HepG2 (cell line): ENCODE results near the gene RBMS2. TPM values are rescaled to one million over a fixed set of nuclear protein-coding genes. Genes with fewer than 3 reads are reported as not detected.
A peak's percentile ranks its signal among the peaks of the same experiment; 100 is the strongest.

ENCODE experiments used
- CREB1 ChIP-seq, 2 experiments: fragments of 450-650 bp in 1 of 2; IDR thresholded peaks; 2 replicates each; pipeline ENCODE4 v1.6.1; 2016 to 2017; ENCODE audit warnings: control low read depth in 1 of 2, mild to moderate bottlenecking in 1 of 2, missing compliant biosample characterization in 1 of 2, missing genetic modification characterization in 1 of 2
- JUNB ChIP-seq: sonication (generic); formaldehyde crosslinking; IDR thresholded peaks from 2 replicates; pipeline ENCODE4 v1.8.0; 2022; ENCODE audit warnings: missing genetic modification reagents, mild to moderate bottlenecking, borderline replicate concordance
- NCOA1 ChIP-seq: sonication (generic); formaldehyde crosslinking; IDR thresholded peaks from 2 replicates; pipeline ENCODE4 v1.9.0; 2021; ENCODE audit warnings: missing genetic modification reagents
- TEAD3 ChIP-seq: optimal IDR thresholded peaks from 2 replicates; pipeline ENCODE3; 2016; ENCODE audit warnings: borderline replicate concordance
- WIZ ChIP-seq: sonication (generic); formaldehyde crosslinking; IDR thresholded peaks from 2 replicates; pipeline ENCODE4 v1.5.1; 2020; ENCODE audit warnings: mild to moderate bottlenecking, missing genetic modification reagents
- ZFAT ChIP-seq: sonication (generic); formaldehyde crosslinking; conservative IDR thresholded peaks from 2 replicates; pipeline ENCODE4 v1.8.1; 2023; ENCODE audit warnings: missing genetic modification reagents, inconsistent platforms
- ZNF296 ChIP-seq: sonication (generic); formaldehyde crosslinking; conservative IDR thresholded peaks from 2 replicates; pipeline ENCODE4 v1.5.0; 2020; ENCODE audit warnings: mild to moderate bottlenecking, missing genetic modification reagents
- ZNF644 ChIP-seq: IDR thresholded peaks from 2 replicates; pipeline ENCODE4 v1.6.1; 2016; ENCODE audit warnings: low read depth
- ZNF776 ChIP-seq: sonication (generic); formaldehyde crosslinking; IDR thresholded peaks from 2 replicates; pipeline ENCODE4 v1.4.0; 2020; ENCODE audit warnings: mild to moderate bottlenecking, missing genetic modification reagents
- polyA plus RNA-seq, 8 experiments: library from polyadenylated mRNA; depleted of rRNA in 3 of 8; stranded (reverse) in 7 of 8; unstranded in 1 of 8; fragments of >200 nt; fragmentation: Illumina TruSeq in 4 of 8; extraction: Trizol in 4 of 8; gene quantifications; 2 replicates each; pipeline versions ENCODE4 v1.2.1 to v1.2.3, GENCODE V29; 2011 to 2016; ENCODE audit warnings: low read depth in 4 of 8, missing spikeins in 1 of 8, mixed read lengths in 1 of 8; ENCODE audit not compliant: insufficient read depth in 1 of 8
- total RNA-seq, 5 experiments: library from RNA; depleted of rRNA; stranded (reverse); fragments of >200 nt; fragmentation: Illumina TruSeq; extraction: Trizol; gene quantifications; 2 replicates each; pipeline ENCODE4 v1.2.3, GENCODE V29; 2016; ENCODE audit warnings: low read depth in 1 of 5
- TF ChIP-seq, protein P1 (sequence below): sonication (generic); formaldehyde crosslinking; IDR thresholded peaks from 2 replicates; pipeline ENCODE4 v1.9.0; 2021; ENCODE audit warnings: missing genetic modification reagents, borderline replicate concordance
- TF ChIP-seq, protein P2 (sequence below): IDR thresholded peaks from 2 replicates; pipeline ENCODE4 v1.6.1; 2016
- TF ChIP-seq, protein P3 (sequence below): sonication (generic); formaldehyde crosslinking; IDR thresholded peaks from 2 replicates; pipeline ENCODE4 v1.8.1; 2022; ENCODE audit warnings: mild to moderate bottlenecking, missing genetic modification reagents
- TF ChIP-seq, protein P4 (sequence below): sonication (generic); formaldehyde crosslinking; IDR thresholded peaks from one replicate; pipeline ENCODE4 v1.5.1; 2020; ENCODE audit warnings: mild to moderate bottlenecking, missing genetic modification reagents; ENCODE audit errors: not compliant biosample characterization

RBMS2 gene
- total and polyA plus RNA-seq, 2 of the 13 experiments (the other 11 are each of a cell fraction or from before 2014, with no cell fraction given) = 0.53 to 7.4 TPM

DNA sequence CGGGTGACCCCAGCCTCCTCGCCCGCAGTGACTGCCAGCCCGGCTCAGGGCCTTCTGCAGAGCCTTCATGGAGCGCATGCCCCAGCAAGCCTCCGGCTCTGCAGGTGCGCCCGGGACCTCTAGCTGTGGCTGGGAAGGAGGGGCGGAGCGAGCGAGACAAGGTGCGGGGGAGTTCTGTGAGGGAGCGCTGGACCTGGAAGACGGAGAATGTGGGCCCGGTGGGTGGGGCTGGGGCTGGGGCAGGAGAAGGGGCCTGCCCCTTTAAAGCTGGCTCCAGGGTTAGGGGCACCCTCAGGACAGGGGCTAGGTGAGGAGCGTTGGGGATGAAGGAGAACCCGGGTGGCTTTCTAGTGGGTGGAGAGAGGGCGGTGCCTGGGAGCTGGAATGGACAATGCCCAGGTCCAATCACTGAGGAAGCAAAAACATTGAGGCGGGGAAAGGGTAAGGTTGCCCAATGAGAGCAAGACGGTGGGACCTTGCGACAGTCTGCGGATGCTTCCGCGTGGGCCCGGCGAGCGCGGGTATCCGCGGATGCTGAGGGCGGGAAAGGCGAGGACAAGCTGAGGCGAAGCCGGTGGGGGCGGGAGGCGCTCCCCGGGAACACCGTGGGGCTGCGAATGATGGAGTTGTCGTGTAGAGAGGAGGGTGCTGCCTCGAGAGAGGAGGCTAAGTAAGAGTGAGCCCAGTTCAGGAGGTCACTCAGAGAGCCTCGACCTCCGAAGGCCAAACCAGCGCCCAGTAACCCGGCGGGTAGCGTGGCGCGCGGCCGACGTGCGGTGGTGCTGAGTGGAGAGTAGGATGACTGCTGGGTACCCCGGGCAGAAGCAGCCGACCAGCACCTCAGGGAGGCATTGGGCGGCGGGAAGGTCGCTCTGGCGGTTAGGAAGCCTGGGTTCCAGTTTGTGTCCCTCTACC is 33.3 kb upstream of the RBMS2 start, which contains the start of gene GLS2 (continued):
- TF ChIP-seq, protein P1, sequence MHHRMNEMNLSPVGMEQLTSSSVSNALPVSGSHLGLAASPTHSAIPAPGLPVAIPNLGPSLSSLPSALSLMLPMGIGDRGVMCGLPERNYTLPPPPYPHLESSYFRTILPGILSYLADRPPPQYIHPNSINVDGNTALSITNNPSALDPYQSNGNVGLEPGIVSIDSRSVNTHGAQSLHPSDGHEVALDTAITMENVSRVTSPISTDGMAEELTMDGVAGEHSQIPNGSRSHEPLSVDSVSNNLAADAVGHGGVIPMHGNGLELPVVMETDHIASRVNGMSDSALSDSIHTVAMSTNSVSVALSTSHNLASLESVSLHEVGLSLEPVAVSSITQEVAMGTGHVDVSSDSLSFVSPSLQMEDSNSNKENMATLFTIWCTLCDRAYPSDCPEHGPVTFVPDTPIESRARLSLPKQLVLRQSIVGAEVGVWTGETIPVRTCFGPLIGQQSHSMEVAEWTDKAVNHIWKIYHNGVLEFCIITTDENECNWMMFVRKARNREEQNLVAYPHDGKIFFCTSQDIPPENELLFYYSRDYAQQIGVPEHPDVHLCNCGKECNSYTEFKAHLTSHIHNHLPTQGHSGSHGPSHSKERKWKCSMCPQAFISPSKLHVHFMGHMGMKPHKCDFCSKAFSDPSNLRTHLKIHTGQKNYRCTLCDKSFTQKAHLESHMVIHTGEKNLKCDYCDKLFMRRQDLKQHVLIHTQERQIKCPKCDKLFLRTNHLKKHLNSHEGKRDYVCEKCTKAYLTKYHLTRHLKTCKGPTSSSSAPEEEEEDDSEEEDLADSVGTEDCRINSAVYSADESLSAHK (CRISPR knock-in tag) = peak; percentile 61; the same call in 1 of the 2 replicates
- TF ChIP-seq NCOA1 (CRISPR knock-in tag) (peak; percentile 77; the same call in 1 of the 2 replicates), ZNF644 (no peak), WIZ (CRISPR knock-in tag) (no peak; the same call in 1 of the 2 replicates), CREB1 (IDR thresholded peaks at IDR 0.05) (no peak), CREB1 (CRISPR knock-in tag; IDR thresholded peaks at IDR 0.05) (no peak), TEAD3 (CRISPR knock-in tag) (peak; percentile 52), JUNB (peak; percentile 86), ZNF296 (peak; percentile 74), ZNF776 (CRISPR knock-in tag) (peak; percentile 92), ZFAT (peak; percentile 88)
- TF ChIP-seq, protein P2, sequence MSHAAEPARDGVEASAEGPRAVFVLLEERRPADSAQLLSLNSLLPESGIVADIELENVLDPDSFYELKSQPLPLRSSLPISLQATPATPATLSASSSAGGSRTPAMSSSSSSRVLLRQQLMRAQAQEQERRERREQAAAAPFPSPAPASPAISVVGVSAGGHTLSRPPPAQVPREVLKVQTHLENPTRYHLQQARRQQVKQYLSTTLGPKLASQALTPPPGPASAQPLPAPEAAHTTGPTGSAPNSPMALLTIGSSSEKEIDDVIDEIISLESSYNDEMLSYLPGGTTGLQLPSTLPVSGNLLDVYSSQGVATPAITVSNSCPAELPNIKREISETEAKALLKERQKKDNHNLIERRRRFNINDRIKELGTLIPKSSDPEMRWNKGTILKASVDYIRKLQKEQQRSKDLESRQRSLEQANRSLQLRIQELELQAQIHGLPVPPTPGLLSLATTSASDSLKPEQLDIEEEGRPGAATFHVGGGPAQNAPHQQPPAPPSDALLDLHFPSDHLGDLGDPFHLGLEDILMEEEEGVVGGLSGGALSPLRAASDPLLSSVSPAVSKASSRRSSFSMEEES (CRISPR knock-in tag) = no peak; the same call in 1 of the 2 replicates
- TF ChIP-seq, protein P3, sequence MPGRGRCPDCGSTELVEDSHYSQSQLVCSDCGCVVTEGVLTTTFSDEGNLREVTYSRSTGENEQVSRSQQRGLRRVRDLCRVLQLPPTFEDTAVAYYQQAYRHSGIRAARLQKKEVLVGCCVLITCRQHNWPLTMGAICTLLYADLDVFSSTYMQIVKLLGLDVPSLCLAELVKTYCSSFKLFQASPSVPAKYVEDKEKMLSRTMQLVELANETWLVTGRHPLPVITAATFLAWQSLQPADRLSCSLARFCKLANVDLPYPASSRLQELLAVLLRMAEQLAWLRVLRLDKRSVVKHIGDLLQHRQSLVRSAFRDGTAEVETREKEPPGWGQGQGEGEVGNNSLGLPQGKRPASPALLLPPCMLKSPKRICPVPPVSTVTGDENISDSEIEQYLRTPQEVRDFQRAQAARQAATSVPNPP (CRISPR knock-in tag) = 0 out of 2 replicates have a peak, but pooled peaks have one; percentile 35
- TF ChIP-seq, protein P4, sequence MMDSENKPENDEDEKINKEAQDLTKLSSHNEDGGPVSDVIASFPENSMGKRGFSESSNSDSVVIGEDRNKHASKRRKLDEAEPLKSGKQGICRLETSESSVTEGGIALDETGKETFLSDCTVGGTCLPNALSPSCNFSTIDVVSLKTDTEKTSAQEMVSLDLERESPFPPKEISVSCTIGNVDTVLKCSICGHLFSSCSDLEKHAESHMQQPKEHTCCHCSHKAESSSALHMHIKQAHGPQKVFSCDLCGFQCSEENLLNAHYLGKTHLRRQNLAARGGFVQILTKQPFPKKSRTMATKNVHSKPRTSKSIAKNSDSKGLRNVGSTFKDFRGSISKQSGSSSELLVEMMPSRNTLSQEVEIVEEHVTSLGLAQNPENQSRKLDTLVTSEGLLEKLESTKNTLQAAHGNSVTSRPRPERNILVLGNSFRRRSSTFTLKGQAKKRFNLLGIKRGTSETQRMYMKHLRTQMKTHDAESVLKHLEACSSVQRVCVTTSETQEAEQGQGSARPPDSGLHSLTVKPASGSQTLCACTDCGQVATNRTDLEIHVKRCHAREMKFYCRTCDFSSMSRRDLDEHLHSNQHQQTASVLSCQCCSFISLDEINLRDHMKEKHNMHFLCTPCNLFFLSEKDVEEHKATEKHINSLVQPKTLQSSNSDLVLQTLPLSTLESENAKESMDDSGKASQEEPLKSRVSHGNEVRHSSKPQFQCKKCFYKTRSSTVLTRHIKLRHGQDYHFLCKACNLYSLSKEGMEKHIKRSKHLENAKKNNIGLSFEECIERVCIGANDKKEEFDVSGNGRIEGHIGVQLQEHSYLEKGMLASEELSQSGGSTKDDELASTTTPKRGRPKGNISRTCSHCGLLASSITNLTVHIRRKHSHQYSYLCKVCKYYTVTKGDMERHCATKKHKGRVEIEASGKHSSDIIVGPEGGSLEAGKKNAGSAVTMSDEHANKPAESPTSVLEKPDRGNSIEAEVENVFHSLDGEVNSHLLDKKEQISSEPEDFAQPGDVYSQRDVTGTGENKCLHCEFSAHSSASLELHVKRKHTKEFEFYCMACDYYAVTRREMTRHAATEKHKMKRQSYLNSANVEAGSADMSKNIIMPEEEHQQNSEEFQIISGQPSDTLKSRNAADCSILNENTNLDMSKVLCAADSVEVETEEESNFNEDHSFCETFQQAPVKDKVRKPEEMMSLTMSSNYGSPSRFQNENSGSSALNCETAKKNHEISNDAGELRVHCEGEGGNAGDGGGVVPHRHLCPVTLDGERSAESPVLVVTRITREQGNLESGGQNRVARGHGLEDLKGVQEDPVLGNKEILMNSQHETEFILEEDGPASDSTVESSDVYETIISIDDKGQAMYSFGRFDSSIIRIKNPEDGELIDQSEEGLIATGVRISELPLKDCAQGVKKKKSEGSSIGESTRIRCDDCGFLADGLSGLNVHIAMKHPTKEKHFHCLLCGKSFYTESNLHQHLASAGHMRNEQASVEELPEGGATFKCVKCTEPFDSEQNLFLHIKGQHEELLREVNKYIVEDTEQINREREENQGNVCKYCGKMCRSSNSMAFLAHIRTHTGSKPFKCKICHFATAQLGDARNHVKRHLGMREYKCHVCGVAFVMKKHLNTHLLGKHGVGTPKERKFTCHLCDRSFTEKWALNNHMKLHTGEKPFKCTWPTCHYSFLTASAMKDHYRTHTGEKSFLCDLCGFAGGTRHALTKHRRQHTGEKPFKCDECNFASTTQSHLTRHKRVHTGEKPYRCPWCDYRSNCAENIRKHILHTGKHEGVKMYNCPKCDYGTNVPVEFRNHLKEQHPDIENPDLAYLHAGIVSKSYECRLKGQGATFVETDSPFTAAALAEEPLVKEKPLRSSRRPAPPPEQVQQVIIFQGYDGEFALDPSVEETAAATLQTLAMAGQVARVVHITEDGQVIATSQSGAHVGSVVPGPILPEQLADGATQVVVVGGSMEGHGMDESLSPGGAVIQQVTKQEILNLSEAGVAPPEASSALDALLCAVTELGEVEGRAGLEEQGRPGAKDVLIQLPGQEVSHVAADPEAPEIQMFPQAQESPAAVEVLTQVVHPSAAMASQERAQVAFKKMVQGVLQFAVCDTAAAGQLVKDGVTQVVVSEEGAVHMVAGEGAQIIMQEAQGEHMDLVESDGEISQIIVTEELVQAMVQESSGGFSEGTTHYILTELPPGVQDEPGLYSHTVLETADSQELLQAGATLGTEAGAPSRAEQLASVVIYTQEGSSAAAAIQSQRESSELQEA (CRISPR knock-in tag) = no peak
